NB4 (cell line): ENCODE results near the gene ILK.

Experiments
- DNase-seq: peaks from one replicate; pipeline ENCODE4 v3.0.0; 2010; ENCODE audit warnings: low read depth
- H3K4me3 ChIP-seq: one replicate; pipeline ENCODE4 v1.5.1; 2011; ENCODE audit warnings: mild to moderate bottlenecking, low read depth, low read length, moderate library complexity
- MYC ChIP-seq: IDR thresholded peaks from 2 replicates; pipeline ENCODE4 v1.6.1; 2011; ENCODE audit warnings: low read depth, low read length
- POLR2A ChIP-seq: IDR thresholded peaks from 2 replicates; pipeline ENCODE4 v1.6.1; 2011; ENCODE audit warnings: mild to moderate bottlenecking; ENCODE audit not compliant: insufficient read length; ENCODE audit errors: extremely low read depth
- TF ChIP-seq, protein P1 (sequence below): IDR thresholded peaks from 2 replicates; pipeline ENCODE4 v1.6.1; 2011; ENCODE audit warnings: low read depth, low read length
- TF ChIP-seq, protein P2 (sequence below): IDR thresholded peaks from one replicate; pipeline ENCODE4 v1.5.1; 2012; ENCODE audit warnings: low read depth, low read length

Gene ILK

DNA sequence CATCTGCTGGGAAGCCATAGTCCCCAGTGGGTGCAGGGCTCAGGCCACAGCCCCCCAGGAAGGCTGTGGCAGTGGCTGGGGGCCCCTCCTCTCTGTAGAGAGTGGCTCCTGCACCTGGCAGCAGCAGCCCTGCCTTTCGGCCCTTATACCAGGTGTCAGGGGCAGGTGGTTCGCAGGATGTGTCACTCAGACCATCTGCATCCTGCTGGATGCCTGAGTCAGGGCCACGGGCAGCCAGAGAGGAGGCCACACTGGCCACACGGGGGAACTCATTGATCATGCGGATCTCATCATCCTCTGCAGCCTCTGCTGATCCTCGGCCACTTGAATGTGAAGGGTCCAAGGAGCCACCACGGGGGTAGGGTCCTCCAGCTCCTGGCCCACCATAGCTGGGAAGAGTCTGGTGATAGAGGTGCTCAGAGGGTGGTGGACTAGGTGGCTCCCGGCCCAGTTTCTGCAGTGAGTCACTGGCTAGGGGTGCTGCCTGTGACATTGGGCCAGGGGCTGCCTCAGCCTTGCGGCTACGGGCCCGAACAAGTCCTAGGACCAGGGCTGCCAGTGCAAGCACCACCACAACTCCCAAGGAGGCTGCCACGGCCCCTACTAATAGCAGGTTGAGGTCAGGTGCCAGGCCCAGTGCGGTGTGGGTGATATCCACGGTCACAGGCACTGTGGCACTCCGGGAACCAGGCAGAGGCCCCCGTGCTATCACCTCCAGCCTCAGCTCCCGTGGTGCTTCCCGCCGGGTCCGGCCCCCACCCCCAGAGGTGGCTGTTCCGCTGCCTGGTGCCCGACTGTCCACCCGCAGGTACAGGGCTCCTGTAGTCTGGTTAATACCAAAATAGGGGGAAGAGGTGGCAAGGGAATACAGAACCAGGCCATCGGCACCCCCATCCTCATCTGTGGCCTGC, 18.9 kb downstream of the ILK start:
- no peak for TF ChIP-seq MYC
- no peak for TF ChIP-seq POLR2A
- TF ChIP-seq, protein P1, sequence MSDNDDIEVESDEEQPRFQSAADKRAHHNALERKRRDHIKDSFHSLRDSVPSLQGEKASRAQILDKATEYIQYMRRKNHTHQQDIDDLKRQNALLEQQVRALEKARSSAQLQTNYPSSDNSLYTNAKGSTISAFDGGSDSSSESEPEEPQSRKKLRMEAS: no peak
- TF ChIP-seq, protein P2, sequence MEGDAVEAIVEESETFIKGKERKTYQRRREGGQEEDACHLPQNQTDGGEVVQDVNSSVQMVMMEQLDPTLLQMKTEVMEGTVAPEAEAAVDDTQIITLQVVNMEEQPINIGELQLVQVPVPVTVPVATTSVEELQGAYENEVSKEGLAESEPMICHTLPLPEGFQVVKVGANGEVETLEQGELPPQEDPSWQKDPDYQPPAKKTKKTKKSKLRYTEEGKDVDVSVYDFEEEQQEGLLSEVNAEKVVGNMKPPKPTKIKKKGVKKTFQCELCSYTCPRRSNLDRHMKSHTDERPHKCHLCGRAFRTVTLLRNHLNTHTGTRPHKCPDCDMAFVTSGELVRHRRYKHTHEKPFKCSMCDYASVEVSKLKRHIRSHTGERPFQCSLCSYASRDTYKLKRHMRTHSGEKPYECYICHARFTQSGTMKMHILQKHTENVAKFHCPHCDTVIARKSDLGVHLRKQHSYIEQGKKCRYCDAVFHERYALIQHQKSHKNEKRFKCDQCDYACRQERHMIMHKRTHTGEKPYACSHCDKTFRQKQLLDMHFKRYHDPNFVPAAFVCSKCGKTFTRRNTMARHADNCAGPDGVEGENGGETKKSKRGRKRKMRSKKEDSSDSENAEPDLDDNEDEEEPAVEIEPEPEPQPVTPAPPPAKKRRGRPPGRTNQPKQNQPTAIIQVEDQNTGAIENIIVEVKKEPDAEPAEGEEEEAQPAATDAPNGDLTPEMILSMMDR: no peak
- no peak overlapping the region for H3K4me3 ChIP-seq
- no peak for DNase-seq

DNA sequence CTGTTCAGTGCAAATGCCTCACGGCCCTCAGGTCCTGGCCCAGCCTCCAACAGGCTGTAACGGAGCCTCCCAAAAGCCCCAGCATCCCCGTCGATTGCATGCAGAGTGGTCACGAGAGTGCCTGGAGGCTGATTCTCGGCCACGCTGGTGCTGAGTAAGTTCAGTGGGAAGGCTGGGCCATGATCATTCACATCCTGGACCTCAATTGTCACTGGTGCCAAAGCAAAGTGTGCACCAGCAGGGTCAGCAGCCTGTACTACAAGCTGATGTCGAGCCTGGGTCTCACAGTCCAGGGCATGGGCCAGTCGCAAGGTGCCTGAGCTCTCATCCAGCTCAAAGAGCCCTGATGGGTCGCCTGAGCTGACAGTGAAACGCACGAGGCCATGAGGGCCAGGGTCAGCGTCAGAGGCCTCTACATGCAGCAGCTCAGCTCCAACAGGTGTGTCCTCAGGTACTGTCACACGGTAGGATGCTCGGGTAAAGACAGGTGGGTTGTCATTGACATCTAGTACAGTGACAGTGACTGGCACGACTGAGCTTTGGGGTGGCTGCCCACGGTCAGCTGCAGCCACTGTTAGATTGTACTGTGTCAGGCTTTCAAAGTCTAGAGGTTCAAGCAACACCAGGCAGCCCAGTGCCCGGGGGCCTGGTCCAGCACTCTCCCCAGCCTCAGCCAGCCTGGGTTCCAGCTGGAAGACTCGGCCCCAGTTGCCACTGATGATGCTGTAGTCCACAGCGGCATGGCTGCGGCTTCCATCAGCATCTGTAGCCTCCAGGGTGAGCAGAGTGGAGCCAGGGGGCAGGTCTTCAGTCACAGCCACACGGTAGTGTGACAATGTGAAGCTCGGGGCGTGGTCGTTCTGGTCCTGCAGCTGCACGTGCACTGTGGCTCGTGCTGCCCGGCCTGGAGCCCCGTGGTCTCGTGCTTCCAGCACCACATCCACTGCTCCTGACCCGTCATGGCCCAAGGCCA, 20.1 kb downstream of the ILK start:
- no peak for TF ChIP-seq MYC
- TF ChIP-seq POLR2A: no peak
- TF ChIP-seq, protein P1: no peak
- TF ChIP-seq, protein P2: no peak
- no peak overlapping the region for H3K4me3 ChIP-seq
- DNase-seq: no peak

DNA sequence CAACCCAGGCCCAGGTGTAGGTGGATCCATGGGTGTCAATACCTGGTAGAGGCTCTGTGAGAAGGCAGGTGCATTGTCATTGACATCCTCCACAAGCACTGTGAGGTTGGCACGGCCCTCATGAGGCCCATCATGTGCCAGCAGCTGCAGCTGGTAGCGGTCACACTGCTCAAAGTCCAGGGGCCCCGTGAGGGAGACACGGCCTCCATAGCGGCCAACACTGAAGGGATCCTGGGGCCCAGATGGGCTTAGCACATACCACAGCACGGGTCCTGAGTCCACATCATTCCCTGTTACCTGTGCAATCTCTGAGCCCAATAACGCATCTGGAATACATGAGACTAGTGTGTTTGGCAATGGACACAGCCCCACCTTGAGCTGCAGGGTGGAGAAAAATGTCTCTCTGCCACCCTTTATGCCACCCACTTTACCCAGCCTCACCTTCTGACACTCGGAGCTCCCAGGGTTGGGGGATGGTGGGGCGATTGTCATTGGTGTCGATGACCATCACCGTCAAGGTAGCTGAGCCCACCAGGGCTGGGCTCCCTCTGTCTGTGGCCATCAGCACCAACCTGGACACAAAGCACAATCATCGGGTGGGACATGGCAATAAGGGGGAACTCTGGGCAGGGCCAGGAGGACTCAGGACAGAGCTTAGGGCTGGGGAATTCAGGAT, 21.7 kb downstream of the ILK start:
- no peak overlapping the region for H3K4me3 ChIP-seq
- no peak for DNase-seq
- TF ChIP-seq, protein P2: no peak
- TF ChIP-seq, protein P1: no peak
- TF ChIP-seq MYC: no peak
- no peak for TF ChIP-seq POLR2A

DNA sequence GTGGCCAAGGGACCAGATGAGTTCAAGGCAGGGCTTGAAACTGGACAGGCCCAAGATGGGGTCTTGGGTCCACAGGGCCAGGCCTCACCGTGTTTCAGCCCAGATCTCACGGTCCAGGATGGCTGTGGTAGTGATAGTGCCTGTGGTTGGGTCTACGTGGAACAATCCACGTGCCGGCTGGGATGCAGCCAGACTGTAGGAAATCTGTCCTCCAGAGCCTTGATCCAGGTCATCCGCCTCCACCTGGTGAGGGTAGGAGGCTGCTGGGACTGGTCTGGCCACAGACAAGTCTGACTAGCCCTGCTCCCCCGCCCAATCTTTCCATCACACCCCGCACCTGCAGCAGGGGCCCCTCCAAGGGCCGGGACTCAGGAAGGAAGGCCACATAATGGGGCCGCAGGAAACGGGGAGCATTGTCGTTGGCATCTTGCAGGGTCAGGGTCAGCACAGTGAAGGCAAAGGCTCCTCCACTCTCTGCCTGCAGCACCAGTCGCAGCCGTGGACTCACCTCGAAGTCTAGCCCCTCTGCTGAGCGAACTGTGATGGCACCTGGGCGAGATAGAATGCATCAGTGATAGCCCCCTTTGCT, 22.4 kb downstream of the ILK start:
- no peak overlapping the region for H3K4me3 ChIP-seq
- TF ChIP-seq, protein P2: no peak
- TF ChIP-seq, protein P1: no peak
- no peak for TF ChIP-seq MYC
- no peak for DNase-seq
